Left ventricle myocardium superior (tissue), 1 donor: Measurements from ENCODE around the gene SHMT2. TPM values are rescaled to one million over a fixed set of nuclear protein-coding genes. Genes with fewer than 3 reads are reported as not detected.
"Not testable (repeated sequence)": the region's sequence is repeated elsewhere in the genome, so short reads cannot be mapped to it uniquely, and the experiment has no call there.

Experiments used
- ATAC-seq: fragments of 200-7000 bp; cut with Tn5 transposase; one replicate; pipeline ENCODE4 v1.9.1; 2020; ENCODE audit warnings: mild to moderate bottlenecking, moderate library complexity
- DNase-seq: peaks from one replicate; pipeline ENCODE4 v3.0.0-alpha.2; 2020
- intact Hi-C: fragments of 100-400 bp; cut with micrococcal nuclease; formaldehyde crosslinking; loops from one replicate; pipeline ENCODE4 v1.11.0; 2022
- total RNA-seq: library from RNA; stranded (reverse); fragmentation: NEBNext Ultra II Directional; extraction: Animal tissue kit (Norgen Biotek cat#: 25700); gene quantifications from one replicate; pipeline ENCODE4 v1.2.1, GENCODE V29; 2021
- donor health status: DM: no; HTN: yes; CAD: no; lungs with severe emphysema.

The SHMT2 gene
- total RNA-seq, 1 donor from 2014 or later: 33.4 TPM

GRCh38 chr12:57247041-57247440 lies 17.5 kb downstream of the SHMT2 start:
- intact Hi-C loops: no loop called here
- ATAC-seq (no peak), DNase-seq (no peak)

DNA sequence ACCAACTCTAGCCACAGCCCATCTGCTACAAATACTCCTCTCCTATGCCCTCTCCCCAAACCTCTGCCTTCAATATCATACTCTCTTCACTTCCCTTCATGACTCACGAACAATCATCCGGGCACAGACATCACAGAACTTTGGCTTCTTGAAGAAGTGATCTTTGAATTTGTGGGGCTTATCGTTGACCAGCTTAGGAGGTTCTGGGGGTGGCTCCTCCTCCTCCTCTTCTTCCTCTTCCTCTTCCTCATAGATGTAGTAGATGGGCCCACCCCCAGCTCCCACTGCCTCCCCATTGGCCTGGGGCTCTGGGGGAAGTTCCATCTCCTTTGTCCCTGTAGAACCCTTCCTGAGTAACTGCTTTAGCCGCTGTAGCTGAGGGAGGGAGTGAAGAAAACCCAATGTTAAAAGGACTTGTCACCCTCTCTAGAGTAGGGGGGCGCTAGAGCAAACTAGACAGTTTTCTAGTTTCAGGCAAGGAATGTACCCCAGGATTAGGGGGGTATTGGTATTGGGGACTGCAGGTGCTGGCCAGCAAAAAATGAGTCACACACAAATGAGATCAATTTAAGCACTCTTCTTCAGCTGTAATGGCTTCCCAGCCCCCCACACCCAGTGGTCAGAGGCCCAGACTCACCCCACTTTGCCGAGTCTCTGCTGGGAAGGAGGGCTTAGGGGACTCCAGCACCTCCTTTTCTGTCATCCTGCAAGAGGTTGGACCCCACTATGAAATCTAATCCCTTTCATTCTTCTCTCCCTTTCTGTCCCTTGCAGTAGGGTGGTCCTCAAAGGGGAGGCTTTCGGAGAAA lies 19.6 kb downstream of the SHMT2 start:
- intact Hi-C loops: no loop called here
- DNase-seq: no peak
- peak; percentile 38 for ATAC-seq

- intact Hi-C loops: no loop called here
- DNase-seq (no peak), ATAC-seq (no peak)
Observed at GRCh38 chr12:57250541-57250940, 21.0 kb downstream of the SHMT2 start.

DNA sequence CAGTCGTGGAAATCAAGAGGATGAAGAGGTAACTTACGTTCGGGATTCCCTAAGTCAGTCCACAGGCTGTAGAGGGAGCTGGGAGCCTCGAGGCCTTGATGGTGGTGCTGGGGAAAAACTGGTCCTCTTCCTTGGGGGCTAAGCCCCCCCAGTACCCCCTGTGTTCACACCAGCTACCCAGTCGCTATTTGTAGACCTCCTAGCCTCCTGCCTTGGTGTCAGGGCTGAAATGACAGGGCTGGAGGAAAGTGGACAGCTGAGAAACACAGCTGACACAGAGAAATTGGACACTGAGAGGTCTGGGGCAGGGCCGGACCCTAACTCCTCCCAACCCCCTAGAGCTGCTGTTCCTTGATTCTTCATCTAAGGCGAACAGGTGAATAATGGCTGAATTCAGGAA lies 21.4 kb downstream of the SHMT2 start, which contains the start of gene STAC3:
Gene STAC3 (minus strand): TSS at position 232 of the 400 bp plus-strand sequence. CDS start 1,551 bp downstream, outside the sequence.
- intact Hi-C loops: no loop called here
- DNase-seq (no peak), ATAC-seq (no peak)

GRCh38 chr12:57254506-57255280 lies 25.2 kb downstream of the SHMT2 start:
- DNase-seq (no peak), ATAC-seq (no peak)
- intact Hi-C loops: no loop called here

DNA sequence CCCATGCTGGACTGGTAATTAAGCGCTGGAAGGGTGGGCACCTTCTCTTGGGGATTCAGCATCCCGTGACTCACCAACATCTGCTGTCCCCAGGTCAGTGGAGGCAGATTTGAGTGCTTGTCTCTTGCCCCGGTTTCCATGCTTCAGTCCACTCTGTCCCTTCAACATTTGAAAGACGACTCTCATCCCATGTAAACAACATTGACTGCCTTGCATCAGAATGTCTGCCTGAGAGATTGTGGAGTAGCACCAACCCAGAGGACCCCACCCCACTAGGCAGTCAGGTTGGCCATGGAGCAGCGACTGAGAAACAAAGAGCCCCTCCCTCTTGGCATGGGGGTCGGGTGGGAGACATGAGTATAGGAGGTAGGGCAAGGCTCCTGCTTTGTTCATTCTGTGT lies 26.4 kb downstream of the SHMT2 start:
- DNase-seq (no peak), ATAC-seq (no peak)
- intact Hi-C loops: no loop called here

DNA sequence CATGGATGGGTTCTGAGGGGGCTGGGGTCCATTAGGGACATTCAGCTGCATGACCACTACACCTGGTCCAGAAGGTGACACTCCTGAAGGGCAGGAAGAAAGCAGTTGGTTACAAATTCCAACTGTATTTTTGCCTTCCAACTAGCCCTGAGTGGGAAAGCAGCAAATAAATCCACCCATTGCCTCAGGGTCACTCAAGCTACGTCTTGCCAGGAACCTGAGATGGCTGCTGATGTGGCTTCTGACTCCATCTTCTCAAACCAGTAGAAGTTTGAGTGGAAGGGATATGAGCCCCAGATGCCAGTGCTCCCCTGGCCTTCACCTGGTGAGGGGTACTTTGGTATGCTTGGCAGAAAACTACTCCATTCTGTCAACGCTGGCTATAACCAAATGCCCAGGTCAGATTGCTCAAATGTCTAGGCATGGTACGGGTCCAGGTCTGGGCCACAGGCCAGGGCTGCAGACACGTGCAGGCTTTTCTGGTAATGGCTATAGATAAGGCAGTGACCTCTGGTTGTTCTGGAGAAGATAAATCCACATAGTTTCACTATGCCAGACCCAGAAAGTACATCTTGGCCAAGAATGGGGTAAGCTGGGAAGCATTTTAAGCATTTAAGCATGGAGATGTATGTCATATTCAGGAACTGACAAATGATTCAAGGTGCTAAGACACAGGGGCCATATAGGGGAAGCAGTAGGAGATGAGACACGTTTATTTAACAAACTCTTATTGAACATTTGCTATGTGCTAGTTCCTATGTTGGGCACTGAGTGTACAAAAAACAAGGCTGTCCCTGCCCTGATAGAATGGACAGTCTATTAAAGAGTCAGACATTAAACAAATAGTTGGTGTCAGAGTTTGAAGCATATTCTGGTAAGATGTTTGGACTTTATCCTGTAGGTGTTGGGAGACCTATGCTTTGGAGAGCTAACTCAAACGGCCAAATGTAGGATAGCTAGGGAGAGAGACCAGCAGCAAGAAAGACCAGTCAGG lies 29.8 kb downstream of the SHMT2 start:
- DNase-seq (peak; percentile 86), ATAC-seq (peak; percentile 87)
- intact Hi-C loops: no loop called here

DNA sequence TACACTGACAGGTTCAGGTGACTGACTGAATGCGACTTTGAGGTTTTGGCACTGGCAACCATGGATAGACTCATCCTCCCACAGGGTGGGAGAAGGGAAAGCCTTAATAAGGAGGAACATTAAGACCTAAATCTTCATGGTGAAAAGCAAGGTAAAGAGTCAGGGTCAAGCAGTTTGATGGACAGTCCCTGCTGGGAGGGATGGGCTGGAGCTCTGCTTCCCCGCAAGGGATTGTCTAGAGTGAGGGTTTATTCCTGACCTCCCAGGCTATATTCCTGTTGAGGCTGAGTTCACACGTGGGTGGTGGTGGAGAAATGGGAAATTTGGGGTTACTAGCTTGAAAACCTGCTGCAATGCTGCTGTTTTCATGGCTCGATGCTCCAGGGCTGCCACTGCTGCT lies 30.9 kb downstream of the SHMT2 start:
- ATAC-seq: no peak

GRCh38 chr12:57261428-57261865 lies 31.9 kb downstream of the SHMT2 start:
- ATAC-seq: peak; percentile 57
- intact Hi-C loops: no loop called here
- no peak for DNase-seq

More for the DNA sequence above, 30.9 kb downstream of the SHMT2 start:
- DNase-seq: no peak
- intact Hi-C loops: no loop called here

DNA sequence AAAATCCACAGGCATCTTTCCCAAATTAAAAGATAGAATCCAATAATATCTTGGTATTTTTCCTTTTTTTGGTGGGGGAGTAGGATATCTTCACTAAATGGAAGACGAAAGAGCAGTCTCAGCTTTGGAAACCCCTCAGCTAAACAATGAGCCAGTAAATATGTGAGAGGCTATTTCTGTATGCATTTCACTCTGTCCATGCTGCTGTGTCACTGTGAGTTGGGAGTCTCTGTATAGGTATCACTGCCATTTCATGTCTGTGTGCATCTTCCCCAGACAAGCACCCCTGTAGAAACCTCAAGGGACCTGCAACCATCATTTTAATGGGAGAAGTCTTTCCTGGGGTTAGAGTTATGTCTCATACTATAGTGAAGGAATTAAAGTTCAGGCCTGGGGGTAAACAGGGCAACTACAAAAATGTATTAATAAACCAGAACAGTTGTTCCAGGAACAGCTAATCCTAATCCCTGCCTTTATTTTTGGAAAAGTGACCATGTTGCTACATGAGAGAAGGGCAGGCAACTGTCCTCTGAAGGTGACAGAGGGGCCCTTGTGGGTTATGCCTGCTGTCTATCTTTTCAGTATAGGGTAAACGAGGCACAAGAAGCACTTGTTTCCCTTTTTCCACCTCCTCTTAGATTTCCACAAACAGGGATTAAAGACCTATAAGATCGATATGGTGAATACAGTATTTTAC lies 32.8 kb downstream of the SHMT2 start:
- DNase-seq (no peak), ATAC-seq (peak; percentile 27)
- intact Hi-C loops: no loop called here

GRCh38 chr12:57263096-57263495 lies 33.6 kb downstream of the SHMT2 start:
- no peak for DNase-seq
- intact Hi-C loops: no loop called here
- ATAC-seq: no peak

DNA sequence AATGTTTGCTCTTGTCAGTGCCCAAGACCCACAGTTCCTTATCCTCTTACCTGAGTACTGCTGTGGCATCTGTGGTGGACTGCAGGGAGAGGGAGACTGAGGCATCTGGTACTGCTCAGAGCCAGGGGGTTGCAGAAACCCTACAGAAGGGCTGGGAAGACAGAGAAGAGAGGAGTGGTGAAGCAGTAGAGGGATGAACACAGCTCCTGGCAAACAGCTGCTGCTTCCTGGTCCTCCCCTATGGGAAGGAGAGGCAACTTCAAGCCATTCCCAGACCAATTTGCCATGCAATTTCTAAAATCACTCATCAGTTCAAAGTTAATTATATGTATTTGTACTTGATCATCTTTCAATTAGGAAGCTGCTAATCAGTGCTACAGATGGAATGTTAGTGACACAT lies 37.2 kb downstream of the SHMT2 start:
- intact Hi-C loops: no loop called here
- DNase-seq: no peak

GRCh38 chr12:57268264-57268663 lies 38.8 kb downstream of the SHMT2 start:
- intact Hi-C loops: no loop called here
- no peak for DNase-seq
- ATAC-seq: no peak

More for the DNA sequence above, 37.2 kb downstream of the SHMT2 start:
- ATAC-seq: no peak

DNA sequence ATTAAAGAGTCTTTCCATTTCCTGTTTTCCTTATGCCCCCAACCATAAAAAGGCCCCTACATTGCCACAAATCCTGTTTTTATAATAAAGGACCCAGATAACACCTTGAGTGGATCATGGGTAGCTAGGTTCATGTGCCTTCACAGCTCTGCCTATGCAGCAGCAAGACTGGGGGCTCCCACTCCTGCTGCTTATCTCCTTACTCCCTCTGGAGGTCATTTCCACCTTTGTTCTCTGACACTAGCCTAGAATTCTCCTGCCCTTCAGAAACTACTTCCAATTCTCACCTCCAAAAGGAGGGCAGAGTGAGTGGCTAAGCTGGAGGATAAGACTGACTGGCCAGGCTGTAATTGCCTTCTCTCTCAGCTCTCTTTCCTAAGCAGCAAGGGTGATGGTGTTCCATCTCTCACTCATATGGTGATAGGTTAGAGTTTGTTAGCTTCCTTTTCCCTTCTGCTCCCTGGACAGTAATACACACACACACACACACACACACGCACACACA lies 41.5 kb downstream of the SHMT2 start:
- ATAC-seq: peak; percentile 27
- no peak for DNase-seq
- intact Hi-C loops: no loop called here

DNA sequence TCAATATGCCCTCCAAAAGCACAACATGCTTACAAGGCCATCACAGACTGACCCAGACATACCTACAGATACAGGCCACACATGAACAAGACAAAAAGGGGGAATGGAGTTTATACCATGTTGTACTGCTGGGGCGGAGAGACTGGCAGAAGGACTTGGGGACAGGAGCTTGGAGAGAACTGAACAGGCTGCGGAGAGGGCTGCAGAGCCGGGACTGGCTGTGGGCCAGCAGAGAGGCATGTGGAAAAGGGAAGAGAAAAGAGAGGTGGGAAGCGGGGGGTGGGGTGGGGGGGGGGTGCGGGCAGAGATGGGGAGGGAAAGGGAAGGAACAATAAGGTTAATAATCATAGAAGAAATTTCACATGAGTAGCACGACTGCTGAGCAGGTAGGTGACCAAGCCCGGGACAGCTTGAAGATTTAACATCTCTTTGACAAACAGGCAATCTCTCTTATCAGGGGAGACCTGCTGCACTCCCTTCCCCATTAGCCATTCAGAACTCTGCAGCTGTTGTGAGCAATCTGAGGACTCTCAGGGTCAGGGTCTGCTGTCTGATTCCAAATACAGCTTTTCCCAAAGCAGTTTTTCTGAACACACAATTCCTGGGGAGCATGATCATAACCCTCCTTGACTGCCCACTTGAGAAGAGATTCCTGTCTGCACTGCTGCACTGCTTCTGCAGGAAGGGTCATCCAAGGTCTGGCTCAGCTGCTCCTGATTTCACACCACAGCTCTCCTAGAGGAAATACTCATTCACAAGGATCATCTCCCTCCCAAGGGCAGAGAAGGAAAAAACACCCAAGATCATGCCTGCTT lies 43.0 kb downstream of the SHMT2 start:
- intact Hi-C loops: no loop called here
- DNase-seq (peak; percentile 65), ATAC-seq (peak; percentile 87)

DNA sequence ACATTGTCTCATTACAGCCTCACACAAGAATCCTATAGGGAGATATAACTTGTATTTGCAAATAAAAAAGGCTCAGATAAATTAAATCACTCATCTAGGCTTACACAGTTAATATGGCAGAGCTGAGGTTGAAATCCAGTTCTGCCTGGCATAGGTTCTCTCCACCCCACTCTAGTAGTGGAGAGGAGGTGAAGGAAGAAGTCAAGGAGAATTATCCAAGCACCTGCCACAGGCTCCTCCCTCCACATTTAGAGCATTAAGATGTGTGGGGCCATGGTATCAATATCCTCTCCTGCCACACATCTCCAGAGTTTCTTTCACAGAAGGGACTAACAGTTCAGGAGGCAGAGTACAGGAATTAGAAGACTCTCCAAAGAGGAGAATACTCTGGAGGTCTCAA lies 44.0 kb downstream of the SHMT2 start:
- intact Hi-C loops: no loop called here
- DNase-seq (no peak), ATAC-seq (no peak)

DNA sequence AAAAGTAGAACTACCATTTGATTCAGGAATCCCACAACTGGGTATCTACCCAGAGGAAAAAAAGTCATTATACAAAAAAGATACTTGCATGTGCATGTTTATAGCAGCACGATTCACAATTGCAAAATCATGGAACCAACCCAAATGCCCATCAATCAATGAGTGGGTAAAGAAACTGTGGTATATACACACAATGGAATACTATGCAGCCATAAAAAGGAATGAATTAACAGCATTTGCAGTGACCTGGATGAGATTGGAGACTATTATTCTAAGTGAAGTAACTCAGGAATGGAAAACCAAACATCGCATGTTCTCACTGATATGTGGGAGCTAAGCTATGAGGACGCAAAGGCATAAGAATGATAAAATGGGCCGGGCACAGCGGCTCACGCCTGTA lies 46.7 kb downstream of the SHMT2 start:
- intact Hi-C loops, ATAC-seq, DNase-seq: not testable (repeated sequence)
